Stimulated activated effector memory CD8-positive, alpha-beta T cell treated with anti-CD3 and anti-CD28 coated beads, Interleukin-12 subunit alpha, Interleukin-12 subunit beta, amount 100 ng/mL, for 72 hours (primary cell): Measurements from ENCODE around the gene ZBTB47.

Source experiments
- ATAC-seq: fragments of 150-1000 bp; cut with Tn5 transposase; 2 replicates; pipeline ENCODE4 v1.10.0; 2021
- DNase-seq, 2 donors: peaks; one replicate each; pipeline ENCODE4 v3.0.0; 2021 to 2022; ENCODE audit warnings: low spot score in 2 of 2
- H3K27ac Mint-ChIP-seq: one replicate; pipeline ENCODE4 v1.8.0; 2022; ENCODE audit warnings: mild to moderate bottlenecking, mixed read lengths
- H3K36me3 Mint-ChIP-seq: one replicate; pipeline ENCODE4 v1.8.0; 2022; ENCODE audit warnings: mild to moderate bottlenecking, mixed read lengths
- H3K4me1 Mint-ChIP-seq: one replicate; pipeline ENCODE4 v1.8.0; 2022; ENCODE audit warnings: mixed read lengths
- H3K4me3 Mint-ChIP-seq: one replicate; pipeline ENCODE4 v1.8.0; 2022; ENCODE audit warnings: mild to moderate bottlenecking, mixed read lengths
- H3K9me3 Mint-ChIP-seq: one replicate; pipeline ENCODE4 v1.8.0; 2022; ENCODE audit warnings: mixed read lengths

ZBTB47 gene

GRCh38 chr3:42667096-42667522 lies 13.6 kb downstream of the ZBTB47 start:
- no peaks in the 10 kb centered on the region for H3K4me1 Mint-ChIP-seq
- no peak overlapping the region for H3K4me3 Mint-ChIP-seq
- ATAC-seq (no peak), DNase-seq (no peak)
- no peaks in the 10 kb centered on the region for H3K36me3 Mint-ChIP-seq
- no peaks in the 10 kb centered on the region for H3K9me3 Mint-ChIP-seq
- H3K27ac Mint-ChIP-seq: no peak overlapping the region

GRCh38 chr3:42667523-42668412 lies 14.3 kb downstream of the ZBTB47 start:
- Mint-ChIP-seq H3K27ac (no peak overlapping the region), H3K36me3 (no peaks in the 10 kb centered on the region), H3K4me1 (no peaks in the 10 kb centered on the region), H3K9me3 (no peaks in the 10 kb centered on the region), H3K4me3 (no peak overlapping the region)
- DNase-seq (no peak), ATAC-seq (no peak)

GRCh38 chr3:42668413-42668760 lies 14.9 kb downstream of the ZBTB47 start:
- Mint-ChIP-seq H3K4me1 (no peaks in the 10 kb centered on the region), H3K36me3 (no peaks in the 10 kb centered on the region), H3K4me3 (no peak overlapping the region), H3K27ac (no peak overlapping the region), H3K9me3 (no peaks in the 10 kb centered on the region)
- DNase-seq (no peak), ATAC-seq (no peak)

GRCh38 chr3:42668793-42669217 lies 15.3 kb downstream of the ZBTB47 start:
- no peaks in the 10 kb centered on the region for H3K4me1 Mint-ChIP-seq
- H3K9me3 Mint-ChIP-seq: no peaks in the 10 kb centered on the region
- H3K27ac Mint-ChIP-seq: no peak overlapping the region
- DNase-seq (no peak), ATAC-seq (no peak)
- no peak overlapping the region for H3K4me3 Mint-ChIP-seq
- H3K36me3 Mint-ChIP-seq: no peaks in the 10 kb centered on the region

- H3K4me1 Mint-ChIP-seq: no peaks in the 10 kb centered on the region
- H3K4me3 Mint-ChIP-seq: no peak overlapping the region
- H3K9me3 Mint-ChIP-seq: no peaks in the 10 kb centered on the region
- no peak overlapping the region for H3K27ac Mint-ChIP-seq
- H3K36me3 Mint-ChIP-seq: no peaks in the 10 kb centered on the region
- ATAC-seq: no peak
- DNase-seq: no peak
Observed at GRCh38 chr3:42670051-42670576, 16.6 kb downstream of the ZBTB47 start.

GRCh38 chr3:42670670-42671069 lies 17.2 kb downstream of the ZBTB47 start:
- DNase-seq: no peak
- no peak overlapping the region for H3K4me3 Mint-ChIP-seq
- ATAC-seq: no peak
- no peaks in the 10 kb centered on the region for H3K36me3 Mint-ChIP-seq
- H3K27ac Mint-ChIP-seq: no peak overlapping the region
- H3K9me3 Mint-ChIP-seq: no peaks in the 10 kb centered on the region
- no peaks in the 10 kb centered on the region for H3K4me1 Mint-ChIP-seq

- Mint-ChIP-seq H3K27ac (no peak overlapping the region), H3K4me3 (no peak overlapping the region), H3K9me3 (no peaks in the 10 kb centered on the region), H3K36me3 (no peaks in the 10 kb centered on the region), H3K4me1 (no peaks in the 10 kb centered on the region)
- DNase-seq (no peak), ATAC-seq (no peak)
Observed at GRCh38 chr3:42672515-42672914, 19.0 kb downstream of the ZBTB47 start.

- Mint-ChIP-seq H3K4me1 (no peaks in the 10 kb centered on the region), H3K36me3 (no peaks in the 10 kb centered on the region), H3K9me3 (peaks cover 5% of the 10 kb centered on the region), H3K27ac (no peak overlapping the region), H3K4me3 (no peak overlapping the region)
- ATAC-seq (no peak), DNase-seq (no peak)
Observed at GRCh38 chr3:42673082-42673481, 19.6 kb downstream of the ZBTB47 start.

GRCh38 chr3:42674146-42674545 lies 20.6 kb downstream of the ZBTB47 start:
- peaks cover 9% of the 10 kb centered on the region for H3K9me3 Mint-ChIP-seq
- H3K27ac Mint-ChIP-seq: no peak overlapping the region
- H3K36me3 Mint-ChIP-seq: no peaks in the 10 kb centered on the region
- no peak overlapping the region for H3K4me3 Mint-ChIP-seq
- peaks cover 7% of the 10 kb centered on the region for H3K4me1 Mint-ChIP-seq
- ATAC-seq (no peak), DNase-seq (no peak)

GRCh38 chr3:42675909-42676308 lies 22.4 kb downstream of the ZBTB47 start:
- Mint-ChIP-seq H3K9me3 (peaks cover 9% of the 10 kb centered on the region), H3K4me3 (no peak overlapping the region), H3K4me1 (peaks cover 18% of the 10 kb centered on the region), H3K36me3 (no peaks in the 10 kb centered on the region), H3K27ac (no peak overlapping the region)
- DNase-seq (no peak), ATAC-seq (no peak)

GRCh38 chr3:42678447-42678846 lies 24.9 kb downstream of the ZBTB47 start:
- Mint-ChIP-seq H3K27ac (no peak overlapping the region), H3K4me1 (peaks cover 18% of the 10 kb centered on the region), H3K36me3 (no peaks in the 10 kb centered on the region), H3K9me3 (peaks cover 9% of the 10 kb centered on the region), H3K4me3 (no peak overlapping the region)
- ATAC-seq (no peak), DNase-seq (no peak)

- Mint-ChIP-seq H3K9me3 (peaks cover 9% of the 10 kb centered on the region), H3K4me1 (peaks cover 18% of the 10 kb centered on the region), H3K4me3 (no peak overlapping the region), H3K36me3 (no peaks in the 10 kb centered on the region), H3K27ac (no peak overlapping the region)
- DNase-seq (no peak), ATAC-seq (peak; percentile 73)
Observed at GRCh38 chr3:42680271-42680670, 26.8 kb downstream of the ZBTB47 start.

GRCh38 chr3:42680806-42681205 lies 27.3 kb downstream of the ZBTB47 start:
- no peak for ATAC-seq
- no peak overlapping the region for H3K4me3 Mint-ChIP-seq
- DNase-seq: no peak
- H3K4me1 Mint-ChIP-seq: peaks cover 21% of the 10 kb centered on the region
- peaks cover 9% of the 10 kb centered on the region for H3K9me3 Mint-ChIP-seq
- no peaks in the 10 kb centered on the region for H3K36me3 Mint-ChIP-seq
- no peak overlapping the region for H3K27ac Mint-ChIP-seq

GRCh38 chr3:42681361-42682038 lies 28.0 kb downstream of the ZBTB47 start:
- DNase-seq (no peak), ATAC-seq (no peak)
- Mint-ChIP-seq H3K9me3 (peaks cover 9% of the 10 kb centered on the region), H3K4me3 (no peak overlapping the region), H3K36me3 (no peaks in the 10 kb centered on the region), H3K27ac (no peak overlapping the region), H3K4me1 (peaks cover 24% of the 10 kb centered on the region)

- Mint-ChIP-seq H3K27ac (no peak overlapping the region), H3K36me3 (no peaks in the 10 kb centered on the region), H3K9me3 (peaks cover 9% of the 10 kb centered on the region), H3K4me3 (no peak overlapping the region), H3K4me1 (peaks cover 24% of the 10 kb centered on the region)
- no peak for DNase-seq
- ATAC-seq: no peak
Observed at GRCh38 chr3:42682301-42683070, 29.0 kb downstream of the ZBTB47 start.
